ENCODE data around the gene PEX3.

DNA sequence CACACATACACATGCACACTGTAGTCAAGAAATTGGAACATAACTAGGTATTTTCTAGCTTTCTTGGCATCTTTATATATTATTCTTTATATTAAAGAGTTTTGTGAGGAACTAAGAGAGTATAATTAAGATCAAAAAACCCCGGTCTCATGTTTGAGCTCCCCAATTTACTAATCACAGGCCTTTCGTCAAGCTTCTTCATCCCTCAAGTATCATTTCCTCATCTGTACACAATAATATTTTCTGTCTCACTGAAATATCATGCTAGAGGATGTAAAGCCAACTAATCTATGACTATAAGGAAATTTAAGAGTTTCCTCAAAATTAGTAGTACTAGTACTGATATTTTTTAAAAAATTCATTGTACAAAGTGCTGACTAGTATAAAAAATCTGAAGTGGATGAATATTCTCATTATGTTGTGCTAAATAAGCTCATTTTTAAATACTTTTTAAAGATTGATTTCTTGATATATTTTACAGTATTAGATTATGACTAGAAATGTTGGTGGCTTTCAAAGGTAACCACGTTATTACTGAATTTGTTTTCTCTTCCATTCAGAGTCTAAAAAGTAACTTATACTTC, 28.0 kb downstream of the PEX3 start:
- no peak for TF ChIP-seq POLR2AphosphoS5 (IDR thresholded peaks at IDR 0.05)
- TF ChIP-seq, protein P1, sequence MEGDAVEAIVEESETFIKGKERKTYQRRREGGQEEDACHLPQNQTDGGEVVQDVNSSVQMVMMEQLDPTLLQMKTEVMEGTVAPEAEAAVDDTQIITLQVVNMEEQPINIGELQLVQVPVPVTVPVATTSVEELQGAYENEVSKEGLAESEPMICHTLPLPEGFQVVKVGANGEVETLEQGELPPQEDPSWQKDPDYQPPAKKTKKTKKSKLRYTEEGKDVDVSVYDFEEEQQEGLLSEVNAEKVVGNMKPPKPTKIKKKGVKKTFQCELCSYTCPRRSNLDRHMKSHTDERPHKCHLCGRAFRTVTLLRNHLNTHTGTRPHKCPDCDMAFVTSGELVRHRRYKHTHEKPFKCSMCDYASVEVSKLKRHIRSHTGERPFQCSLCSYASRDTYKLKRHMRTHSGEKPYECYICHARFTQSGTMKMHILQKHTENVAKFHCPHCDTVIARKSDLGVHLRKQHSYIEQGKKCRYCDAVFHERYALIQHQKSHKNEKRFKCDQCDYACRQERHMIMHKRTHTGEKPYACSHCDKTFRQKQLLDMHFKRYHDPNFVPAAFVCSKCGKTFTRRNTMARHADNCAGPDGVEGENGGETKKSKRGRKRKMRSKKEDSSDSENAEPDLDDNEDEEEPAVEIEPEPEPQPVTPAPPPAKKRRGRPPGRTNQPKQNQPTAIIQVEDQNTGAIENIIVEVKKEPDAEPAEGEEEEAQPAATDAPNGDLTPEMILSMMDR (IDR thresholded peaks at IDR 0.05), result no peak
- TF ChIP-seq POLR2A (IDR thresholded peaks at IDR 0.05), result no peak
